GF-D8 (cell line): ENCODE measurements around the gene MSANTD1.

Source experiments
- DNase-seq: peaks from one replicate; lab custom pipeline; 2025; lab: John Stamatoyannopoulos, UW

Gene MSANTD1

DNA sequence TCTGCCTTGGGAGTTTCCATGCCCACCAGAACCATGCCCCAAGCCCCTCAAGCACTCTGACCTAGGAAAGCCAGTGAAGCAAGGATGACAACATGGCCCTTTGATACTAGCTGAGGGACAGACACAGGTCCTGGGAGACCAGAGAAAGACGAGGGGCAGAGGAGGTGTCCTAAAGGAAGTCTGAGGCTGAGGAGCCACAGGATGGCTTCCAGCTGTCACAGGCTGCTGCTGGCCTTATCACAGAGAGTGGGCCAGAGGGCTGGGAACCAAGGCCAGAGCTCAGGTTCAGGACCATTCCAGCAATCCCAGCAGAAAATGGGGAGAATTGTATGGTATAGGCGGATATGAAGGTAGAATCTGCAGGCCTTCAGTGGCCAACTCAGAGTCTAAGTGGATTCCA lies 31.7 kb upstream of the MSANTD1 start:
- DNase-seq = no peak

DNA sequence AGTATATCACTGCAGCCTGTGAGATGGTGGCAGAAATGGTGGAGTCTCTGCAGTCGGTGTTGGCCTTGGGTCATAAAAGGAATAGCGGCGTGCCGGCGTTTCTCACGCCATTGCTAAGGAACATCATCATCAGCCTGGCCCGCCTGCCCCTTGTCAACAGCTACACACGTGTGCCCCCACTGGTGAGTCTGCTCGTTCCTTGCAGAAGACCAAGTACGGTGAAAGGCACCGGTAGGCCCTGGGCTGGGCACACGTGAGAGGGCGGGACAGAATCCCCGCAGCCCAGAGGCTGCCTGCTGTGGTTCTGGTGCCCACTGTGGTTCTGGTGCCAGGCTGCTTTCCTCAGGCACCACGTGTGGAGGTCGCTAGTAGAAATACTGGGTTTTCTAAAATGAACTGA lies 31.2 kb upstream of the MSANTD1 start:
- DNase-seq = no peak

DNA sequence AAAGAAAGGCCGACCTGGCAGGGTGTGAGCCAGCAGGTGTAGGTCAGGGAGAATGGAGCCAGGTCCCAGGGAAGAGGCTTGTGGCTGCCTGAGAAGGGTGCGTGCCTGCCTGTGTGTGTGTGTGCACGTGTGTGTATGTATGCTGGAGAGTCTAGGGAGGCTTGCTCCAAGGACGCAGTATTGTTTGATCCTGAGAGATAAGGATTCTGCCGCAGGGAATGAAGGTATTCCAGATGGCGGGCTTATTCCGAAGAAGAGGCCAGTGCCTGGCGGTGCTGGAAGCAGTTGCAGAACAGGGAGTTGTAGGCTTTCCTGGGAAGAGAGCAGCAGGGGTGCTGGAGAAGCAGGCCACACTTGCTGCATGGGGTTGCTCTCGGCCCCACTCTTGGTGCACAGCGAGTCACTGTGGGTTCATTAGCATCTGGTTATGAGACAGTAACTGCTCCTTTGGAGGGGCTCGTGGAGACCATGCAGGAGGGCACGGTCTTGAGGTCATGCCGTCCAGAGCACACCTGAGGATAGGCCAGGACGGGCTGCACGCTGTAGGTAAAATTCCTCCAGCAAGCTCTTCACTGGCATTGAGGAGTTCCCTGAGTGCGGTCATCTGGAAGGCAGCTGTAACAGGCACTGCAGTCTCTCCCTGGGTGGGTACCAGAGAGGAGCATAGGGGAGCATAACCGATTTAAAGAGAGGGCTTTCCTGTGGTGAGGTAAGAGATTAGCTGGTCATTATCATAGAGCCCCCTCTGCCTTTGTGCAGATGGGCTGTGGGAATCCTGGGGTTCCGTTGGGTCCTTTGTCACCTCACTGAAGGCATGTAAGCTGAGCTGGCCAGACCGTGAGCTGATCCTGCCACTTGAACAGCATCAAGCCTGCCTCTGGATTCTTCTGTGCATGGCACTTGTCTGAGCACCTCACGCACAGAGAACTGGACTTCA lies 29.9 kb upstream of the MSANTD1 start:
- no peak for DNase-seq

DNA sequence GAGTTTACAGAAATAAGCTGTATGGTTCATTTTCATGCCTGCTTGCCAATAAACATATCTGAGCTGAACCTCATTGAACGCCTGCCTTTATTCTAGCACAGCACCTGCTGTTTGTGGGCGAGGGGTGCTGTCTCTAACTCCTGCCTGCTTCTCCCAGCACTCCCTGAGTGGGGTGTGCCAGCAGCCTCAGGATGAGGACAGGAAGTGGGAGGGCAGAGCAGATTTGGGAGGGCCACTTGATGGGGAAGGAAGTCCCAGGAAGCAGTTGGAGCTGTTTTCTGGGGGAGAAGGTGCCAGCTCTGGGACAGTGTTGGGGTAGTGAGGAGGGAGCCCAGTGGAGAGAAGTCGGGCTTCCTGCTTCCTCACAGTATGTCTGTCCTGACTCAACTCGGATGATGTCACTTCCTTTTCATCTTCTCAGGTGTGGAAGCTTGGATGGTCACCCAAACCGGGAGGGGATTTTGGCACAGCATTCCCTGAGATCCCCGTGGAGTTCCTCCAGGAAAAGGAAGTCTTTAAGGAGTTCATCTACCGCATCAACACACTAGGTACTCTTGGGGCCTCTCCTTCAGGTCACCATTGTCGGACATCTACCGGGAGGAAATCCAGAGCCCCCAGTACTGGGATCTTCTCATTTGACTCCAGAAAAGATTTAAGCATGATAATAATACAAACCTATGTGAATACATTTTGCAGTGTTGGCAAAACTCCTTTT lies 29.0 kb upstream of the MSANTD1 start:
- DNase-seq = no peak

DNA sequence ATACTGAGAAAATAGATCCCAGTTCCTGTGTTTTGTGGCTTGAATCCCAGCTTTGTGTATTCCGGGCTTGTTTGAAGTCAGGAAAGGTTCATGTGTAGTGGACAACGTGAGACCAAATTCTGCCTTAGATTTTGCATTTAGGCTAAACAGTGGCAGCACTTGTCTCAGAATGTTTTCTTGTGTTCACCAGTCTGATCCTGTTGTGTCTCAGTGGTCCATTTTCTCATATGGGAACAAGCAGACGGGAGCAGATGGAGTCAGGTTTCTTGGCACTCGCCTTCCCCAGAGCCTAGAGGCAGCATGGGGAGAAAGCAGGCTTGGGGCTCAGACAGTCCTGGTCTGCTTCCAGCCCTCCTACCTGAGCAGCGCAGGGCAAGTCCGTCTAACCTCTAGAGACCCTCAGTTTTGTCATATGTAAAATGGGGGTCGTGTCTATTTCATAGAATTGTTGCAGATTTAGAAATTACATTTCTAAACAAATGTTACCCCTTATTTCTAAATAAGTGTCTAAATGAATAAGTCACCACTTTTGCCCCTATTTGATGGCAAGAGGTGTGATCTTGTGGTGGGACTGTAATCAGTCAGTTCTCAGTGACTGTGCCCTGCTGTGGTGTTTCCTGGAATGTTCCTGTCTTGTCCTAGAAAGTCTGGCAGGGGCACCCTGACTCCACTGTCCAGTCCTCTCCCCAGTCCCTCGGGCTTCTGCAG lies 28.3 kb upstream of the MSANTD1 start:
- no peak for DNase-seq

DNA sequence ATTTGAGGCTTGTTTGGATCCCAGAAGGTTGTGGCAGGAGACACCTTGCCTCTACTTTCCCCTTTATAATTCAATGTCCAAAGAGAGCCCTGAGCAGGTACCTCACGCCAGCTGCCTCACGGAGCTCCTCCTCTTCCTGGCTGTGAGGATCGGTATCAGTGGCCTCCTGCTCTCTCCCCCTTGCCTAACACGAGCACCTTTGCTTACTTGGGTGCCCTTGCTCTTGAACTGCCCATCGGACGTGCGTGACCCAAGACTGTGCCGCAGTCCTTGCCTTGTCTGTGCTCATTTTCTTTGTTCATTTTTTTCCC lies 27.8 kb upstream of the MSANTD1 start:
- DNase-seq = no peak

DNA sequence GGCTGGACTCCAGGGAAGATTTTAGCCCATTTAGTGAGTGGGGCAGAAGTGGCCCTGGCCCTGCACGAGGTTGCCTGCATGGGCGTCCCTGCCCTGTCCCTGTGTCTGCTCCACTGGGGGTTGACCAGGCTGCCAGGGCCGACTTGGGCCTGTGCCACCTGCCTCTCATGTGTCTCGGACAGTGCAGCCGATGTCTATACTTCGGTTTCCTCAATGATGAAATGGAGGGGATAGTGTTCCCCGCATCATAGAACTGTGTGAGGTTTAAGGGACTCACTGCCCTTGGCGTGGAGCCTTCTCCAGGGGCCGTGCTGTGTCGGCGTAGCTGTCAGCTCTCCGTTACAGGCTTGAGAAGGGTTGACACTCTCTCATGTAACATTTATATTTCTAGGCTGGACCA lies 27.0 kb upstream of the MSANTD1 start:
- no peak for DNase-seq

DNA sequence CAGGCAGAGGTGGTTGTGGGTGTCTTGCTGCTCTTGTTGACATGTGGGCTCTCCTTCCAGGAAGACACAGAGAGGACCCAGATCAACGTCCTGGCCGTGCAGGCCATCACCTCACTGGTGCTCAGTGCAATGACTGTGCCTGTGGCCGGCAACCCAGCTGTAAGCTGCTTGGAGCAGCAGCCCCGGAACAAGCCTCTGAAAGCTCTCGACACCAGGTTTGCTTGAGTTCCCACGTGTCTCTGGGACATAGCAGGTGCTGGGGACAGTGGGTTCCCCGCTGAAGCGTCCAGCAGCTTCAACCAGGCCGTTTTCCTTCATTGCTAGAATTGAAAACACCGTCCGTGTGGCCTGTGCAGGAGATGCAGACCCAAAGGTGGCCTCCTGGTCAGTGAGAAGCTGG lies 25.6 kb upstream of the MSANTD1 start:
- no peak for DNase-seq

DNA sequence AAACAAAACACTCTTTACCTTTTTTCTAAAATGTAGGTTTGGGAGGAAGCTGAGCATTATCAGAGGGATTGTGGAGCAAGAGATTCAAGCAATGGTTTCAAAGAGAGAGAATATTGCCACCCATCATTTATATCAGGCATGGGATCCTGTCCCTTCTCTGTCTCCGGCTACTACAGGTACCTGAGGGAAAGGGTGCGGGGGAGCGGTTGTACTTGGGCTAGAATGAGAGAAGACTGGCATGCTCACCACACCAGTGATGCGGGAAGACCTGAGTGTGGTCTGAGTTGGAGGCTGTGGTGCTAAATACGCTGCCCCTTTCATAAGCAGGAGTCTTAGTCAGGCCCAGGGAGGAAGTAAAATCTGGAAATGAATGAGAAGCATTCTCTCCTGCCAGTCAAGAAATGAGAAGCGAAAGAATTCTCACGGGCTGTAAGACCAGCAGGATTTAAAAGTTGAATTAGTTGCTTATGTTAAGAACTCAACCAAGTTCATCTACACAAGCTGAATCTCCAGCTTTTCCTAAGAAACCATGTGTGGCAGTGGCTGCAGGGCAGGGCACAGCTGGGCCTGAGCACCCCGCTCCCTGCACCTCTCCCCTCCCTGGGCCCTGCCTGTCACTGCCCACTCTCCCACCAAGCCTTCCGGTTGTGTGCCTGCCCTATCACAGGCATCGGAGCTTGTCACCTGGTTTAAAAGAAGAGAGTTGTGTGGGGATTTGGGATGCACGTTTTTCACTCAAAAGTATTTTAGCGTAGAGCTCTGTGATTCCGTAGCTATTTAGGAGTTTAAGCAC lies 24.8 kb upstream of the MSANTD1 start:
- no peak for DNase-seq

DNA sequence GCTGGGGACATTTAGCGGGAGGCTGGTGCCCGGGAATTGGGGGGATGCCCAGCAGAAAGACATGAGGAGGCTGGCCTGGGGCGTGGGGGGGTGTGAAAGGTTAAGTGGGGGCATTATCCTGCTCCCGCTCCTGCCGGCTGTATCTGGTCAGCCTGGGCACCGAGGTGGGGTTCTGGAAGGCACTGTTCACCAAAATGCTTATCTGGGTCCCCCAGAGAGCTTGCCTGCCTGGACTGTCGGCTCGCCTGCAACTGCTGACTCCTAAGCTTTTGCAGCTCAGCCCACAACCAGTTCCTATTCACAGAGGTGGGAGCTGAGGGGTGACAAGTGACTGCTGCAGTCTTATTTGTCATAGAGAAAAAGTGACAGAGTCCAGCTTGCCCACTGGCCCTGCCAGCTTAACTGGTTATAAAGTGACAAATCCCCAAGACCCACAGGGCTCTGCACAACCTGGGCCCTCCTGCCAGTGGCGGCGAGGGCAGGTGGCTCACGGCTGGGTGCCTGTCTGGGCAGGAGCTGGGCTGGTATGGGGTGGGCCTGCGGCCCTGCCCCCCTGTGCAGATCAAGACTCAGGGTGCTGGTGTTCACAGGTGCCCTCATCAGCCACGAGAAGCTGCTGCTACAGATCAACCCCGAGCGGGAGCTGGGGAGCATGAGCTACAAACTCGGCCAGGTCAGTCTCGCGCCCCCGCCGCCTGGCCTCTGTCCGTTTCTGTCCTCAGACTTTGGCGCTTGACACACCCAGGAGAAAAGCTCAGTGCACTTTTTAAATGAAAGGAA lies 23.7 kb upstream of the MSANTD1 start:
- no peak for DNase-seq

DNA sequence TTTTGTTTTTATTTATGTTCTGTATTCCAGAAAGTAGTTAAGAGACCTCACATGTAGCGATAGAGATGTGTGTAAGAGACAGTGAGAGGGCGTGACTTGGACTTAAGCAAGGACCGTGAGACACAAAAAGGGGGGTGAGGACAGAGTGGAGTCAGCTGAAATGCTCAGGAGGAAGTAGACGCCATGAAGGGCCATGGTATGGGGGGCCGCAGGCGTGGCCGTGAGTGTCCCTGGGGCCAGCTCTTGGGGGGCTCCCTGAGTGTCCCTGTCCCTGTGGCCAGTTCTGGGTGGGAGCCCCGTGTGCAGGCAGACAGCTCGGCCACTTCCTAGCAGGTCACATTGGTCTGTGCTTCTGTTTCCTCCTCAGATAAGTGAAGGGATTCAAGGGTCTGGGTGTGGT lies 23.0 kb upstream of the MSANTD1 start:
- no peak for DNase-seq

DNA sequence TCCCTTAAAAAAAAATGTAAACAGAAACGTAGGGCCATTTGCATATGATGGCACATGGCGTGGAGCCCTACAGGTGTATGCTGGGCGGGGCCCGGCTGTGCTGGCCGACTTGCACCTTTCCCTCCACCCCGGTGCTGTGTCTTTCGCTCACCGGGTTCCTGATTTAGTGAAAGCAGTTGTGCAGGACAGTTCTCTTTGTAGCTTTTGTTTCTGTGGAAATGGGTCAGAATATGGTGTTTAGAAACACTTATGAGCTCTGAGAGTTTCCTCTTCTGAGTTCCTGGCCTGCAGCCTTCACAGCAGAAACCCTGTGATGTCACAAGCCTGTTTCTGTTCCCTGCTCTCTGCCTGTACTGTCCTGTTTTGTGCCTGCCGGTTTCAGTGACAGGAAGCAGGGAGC lies 22.5 kb upstream of the MSANTD1 start:
- DNase-seq = no peak

DNA sequence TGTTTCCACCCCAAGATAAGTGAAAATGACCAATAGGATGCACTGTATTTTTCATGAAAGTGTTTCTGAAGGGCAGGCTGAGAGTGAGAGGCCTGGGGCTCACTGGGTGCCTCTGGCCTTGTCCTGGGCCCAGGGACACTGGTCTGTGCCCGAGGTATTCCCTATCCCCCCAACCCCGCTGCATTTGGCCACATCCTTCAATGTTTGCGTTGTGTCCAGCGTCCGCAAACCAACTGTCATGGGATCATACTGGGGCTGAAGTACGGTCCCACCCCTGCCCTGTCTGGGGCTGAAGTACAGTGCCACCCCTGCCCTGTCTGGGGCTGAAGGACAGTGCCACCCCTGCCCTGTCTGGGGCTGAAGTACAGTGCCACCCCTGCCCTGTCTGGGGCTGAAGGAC lies 22.0 kb upstream of the MSANTD1 start:
- DNase-seq = no peak

DNA sequence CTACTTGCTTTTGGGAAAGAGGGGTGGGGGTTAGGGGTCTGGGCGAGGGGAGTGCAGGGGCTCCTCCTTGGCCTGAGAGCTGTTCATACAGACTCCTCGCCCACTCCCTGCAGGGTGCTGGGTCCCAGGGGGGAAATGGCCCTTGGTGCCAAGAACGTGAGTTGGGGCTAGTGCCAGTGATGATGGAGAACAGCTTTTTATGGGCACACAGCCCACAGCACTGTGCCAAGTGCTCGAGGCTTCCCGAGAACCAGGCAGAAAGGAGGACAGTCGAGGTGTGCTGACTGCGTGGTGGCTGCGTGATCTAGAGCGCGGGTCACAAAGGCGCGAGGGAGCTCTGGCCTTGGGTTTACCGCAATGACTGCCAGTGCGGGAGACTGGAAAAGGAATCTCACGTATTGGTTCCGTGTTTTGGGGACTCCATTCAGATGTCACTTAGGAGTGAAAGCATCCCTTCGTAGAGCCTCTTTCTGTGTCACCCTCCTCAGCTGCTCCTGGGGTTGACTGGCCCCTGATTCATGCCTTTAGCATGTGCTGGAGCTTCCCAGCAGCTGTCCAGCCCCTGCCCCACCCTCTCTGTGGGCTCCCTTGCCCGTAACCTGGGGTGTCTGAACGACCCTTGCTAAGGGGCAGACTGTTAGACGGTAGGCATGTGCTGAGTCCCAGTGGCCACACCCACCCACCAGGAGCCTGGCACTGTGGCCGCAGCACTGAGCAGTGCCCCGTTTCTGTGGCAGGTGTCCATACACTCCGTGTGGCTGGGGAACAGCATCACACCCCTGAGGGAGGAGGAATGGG lies 20.9 kb upstream of the MSANTD1 start:
- no peak for DNase-seq

DNA sequence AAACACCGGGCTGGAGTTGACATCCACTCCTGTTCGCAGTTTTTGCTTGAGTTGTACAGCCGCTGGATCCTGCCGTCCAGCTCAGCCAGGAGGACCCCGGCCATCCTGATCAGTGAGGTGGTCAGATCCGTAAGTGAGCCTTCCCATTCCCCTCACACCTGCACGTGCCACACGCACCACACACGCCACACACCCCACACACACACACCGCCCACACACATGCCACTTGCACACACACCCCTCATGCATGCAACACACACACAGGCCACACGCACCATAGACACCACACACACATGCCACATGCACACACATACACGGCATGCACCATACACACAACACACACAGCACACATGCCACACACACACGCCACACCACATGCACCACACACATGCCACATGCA lies 20.1 kb upstream of the MSANTD1 start:
- DNase-seq = no peak

DNA sequence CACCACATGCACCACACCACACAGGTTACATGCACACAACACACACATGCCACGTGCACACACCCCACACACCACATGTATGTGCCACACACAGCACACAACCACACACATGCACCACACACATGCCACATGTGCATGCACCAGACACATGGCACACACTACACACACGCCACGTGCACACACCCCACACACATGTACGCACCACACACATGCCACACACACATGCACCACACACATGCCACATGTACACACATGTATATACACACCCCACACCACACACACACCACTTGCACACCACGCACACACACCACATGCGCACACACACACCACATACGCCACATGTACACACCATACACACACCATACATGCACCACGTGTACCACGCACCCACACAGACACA lies 19.6 kb upstream of the MSANTD1 start:
- no peak for DNase-seq

DNA sequence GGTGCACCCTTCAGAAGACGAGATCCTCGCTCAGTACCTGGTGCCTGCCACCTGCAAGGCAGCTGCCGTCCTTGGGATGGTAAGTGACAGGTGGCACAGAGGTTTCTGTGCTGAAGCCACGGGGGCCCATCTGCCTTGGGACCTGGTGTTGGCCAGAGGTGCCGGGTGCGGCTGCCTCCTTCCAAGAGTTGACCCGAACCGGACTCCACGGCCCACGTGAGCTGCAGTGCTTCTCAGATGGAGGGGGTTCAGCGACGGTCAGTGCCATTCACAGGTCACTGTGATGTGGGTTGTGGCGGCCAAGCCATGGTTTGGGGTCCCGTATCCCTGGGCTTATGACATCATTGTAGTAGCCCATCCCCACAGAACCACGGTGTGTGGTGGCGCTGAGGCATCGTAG lies 19.0 kb upstream of the MSANTD1 start:
- DNase-seq = no peak

DNA sequence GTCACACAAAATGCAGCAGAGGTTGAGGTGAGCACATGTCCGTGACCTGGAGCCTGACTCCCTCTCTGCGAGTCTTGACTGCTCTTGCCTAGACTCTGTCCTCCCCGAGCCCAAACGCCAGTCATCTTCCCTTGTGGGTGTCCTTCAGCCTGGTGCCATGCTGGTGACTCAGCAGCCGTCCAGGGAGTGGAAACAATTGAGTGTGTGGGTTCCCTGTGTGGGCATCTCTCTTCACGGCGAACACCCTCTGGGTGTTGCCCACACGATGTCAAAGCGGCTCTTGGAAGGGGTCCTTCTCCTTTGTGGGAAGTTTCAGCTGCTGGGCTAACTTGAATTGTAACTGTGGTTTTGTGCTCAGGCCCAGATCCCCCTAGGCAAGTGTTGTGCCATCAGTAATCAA lies 17.5 kb upstream of the MSANTD1 start:
- no peak for DNase-seq

DNA sequence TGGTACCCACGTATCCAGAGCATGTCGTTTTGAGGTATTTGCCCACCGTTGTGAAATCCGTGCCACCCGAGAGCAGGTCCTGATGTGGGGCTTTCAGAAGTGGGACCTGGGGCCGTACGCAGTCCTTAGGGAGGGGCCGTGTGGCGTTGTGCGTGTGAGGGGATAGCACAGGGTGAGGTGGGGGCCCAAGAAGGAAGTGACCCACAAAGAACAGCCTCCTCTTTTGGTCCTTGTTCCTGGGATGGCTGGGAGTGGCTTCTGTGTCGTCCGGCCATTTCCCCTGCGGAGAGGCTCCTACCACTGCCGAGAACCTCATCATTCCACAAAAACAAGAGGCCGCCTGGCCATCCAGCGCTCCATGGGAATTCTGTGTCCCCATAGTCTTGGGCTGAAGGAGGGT lies 17.0 kb upstream of the MSANTD1 start:
- no peak for DNase-seq

DNA sequence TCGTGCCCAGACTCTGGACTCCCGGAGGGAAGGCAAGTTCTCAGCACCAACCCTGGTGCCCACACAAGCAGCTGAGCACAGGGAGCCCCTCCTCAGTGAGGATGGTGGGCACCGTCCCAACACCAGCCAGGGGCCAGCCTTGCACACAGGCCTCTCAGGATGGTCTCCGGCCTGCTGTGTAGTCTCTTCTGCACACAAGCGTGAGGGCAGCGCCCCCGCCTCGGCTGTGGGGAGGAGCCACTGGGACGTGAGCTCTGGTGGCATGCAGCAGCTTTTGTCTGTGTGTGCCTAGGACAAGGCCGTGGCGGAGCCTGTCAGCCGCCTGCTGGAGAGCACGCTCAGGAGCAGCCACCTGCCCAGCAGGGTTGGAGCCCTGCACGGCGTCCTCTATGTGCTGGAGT lies 16.1 kb upstream of the MSANTD1 start:
- no peak for DNase-seq
